Umbilical cord (tissue), 2 donors: ENCODE results near the gene BCL2L1. TPM values are rescaled to one million over a fixed set of nuclear protein-coding genes. Genes with fewer than 3 reads are reported as not detected.

Experiments used
- DNase-seq: peaks from one replicate; pipeline ENCODE4 v3.0.0-alpha.2; 2015; ENCODE audit warnings: low spot score
- total RNA-seq: library from RNA; depleted of rRNA; stranded (reverse); fragments of >200 nt; gene quantifications from one replicate; pipeline ENCODE4 v1.2.3, GENCODE V29; 2014; ENCODE audit warnings: low replicate concordance; ENCODE audit not compliant: insufficient read depth

The BCL2L1 gene
- total RNA-seq, 1 donor from 2014 or later: 37.8 TPM

GRCh38 chr20:31731321-31731717, 8.7 kb upstream of the BCL2L1 start:
- DNase-seq: no peak

GRCh38 chr20:31723319-31724078, 831 bp upstream of the BCL2L1 start:
- DNase-seq: peak; percentile 99

- no peak for DNase-seq
Measured at GRCh38 chr20:31723069-31723318, 326 bp upstream of the BCL2L1 start.

GRCh38 chr20:31721408-31722256, 1.0 kb downstream of the BCL2L1 start:
- no peak for DNase-seq

- DNase-seq: no peak
Measured at GRCh38 chr20:31720486-31721407, 1.9 kb downstream of the BCL2L1 start.

- DNase-seq: no peak
Measured at GRCh38 chr20:31719644-31720485, 2.8 kb downstream of the BCL2L1 start.

- peak; percentile 76 for DNase-seq
Measured at GRCh38 chr20:31718952-31719643, 3.6 kb downstream of the BCL2L1 start.

- DNase-seq: no peak
Measured at GRCh38 chr20:31717478-31718201, 5.0 kb downstream of the BCL2L1 start.

- no peak for DNase-seq
Measured at GRCh38 chr20:31716818-31717477, 5.7 kb downstream of the BCL2L1 start.

GRCh38 chr20:31716351-31716750, 6.3 kb downstream of the BCL2L1 start:
- no peak for DNase-seq

GRCh38 chr20:31715766-31716165, 6.9 kb downstream of the BCL2L1 start:
- DNase-seq: no peak

- DNase-seq: peak; percentile 81
Measured at GRCh38 chr20:31713312-31714273, 9.1 kb downstream of the BCL2L1 start.

- DNase-seq: no peak
Measured at GRCh38 chr20:31712564-31713311, 9.9 kb downstream of the BCL2L1 start.

- no peak for DNase-seq
Measured at GRCh38 chr20:31712112-31712553, 10.5 kb downstream of the BCL2L1 start.

- DNase-seq: no peak
Measured at GRCh38 chr20:31711179-31712111, 11.2 kb downstream of the BCL2L1 start.
